ENCODE data around the gene ST6GAL1.

Gene ST6GAL1

GRCh38 chr3:186955898-186956696 lies 25.8 kb downstream of the ST6GAL1 start:
- no peak for TF ChIP-seq CTCF (IDR thresholded peaks at IDR 0.05)

- no peak for TF ChIP-seq CTCF (IDR thresholded peaks at IDR 0.05)
Measured at GRCh38 chr3:186959029-186959624, 28.8 kb downstream of the ST6GAL1 start.

- no peak for TF ChIP-seq CTCF (IDR thresholded peaks at IDR 0.05)
Measured at GRCh38 chr3:186960347-186960746, 30.0 kb downstream of the ST6GAL1 start.

GRCh38 chr3:186962445-186962844 lies 32.1 kb downstream of the ST6GAL1 start:
- no peak for TF ChIP-seq CTCF (IDR thresholded peaks at IDR 0.05)

- no peak for TF ChIP-seq CTCF (IDR thresholded peaks at IDR 0.05)
Measured at GRCh38 chr3:186963636-186964035, 33.3 kb downstream of the ST6GAL1 start.

- TF ChIP-seq CTCF (IDR thresholded peaks at IDR 0.05) = no peak
Measured at GRCh38 chr3:186964071-186964470, 33.7 kb downstream of the ST6GAL1 start.

GRCh38 chr3:186964616-186965015 lies 34.3 kb downstream of the ST6GAL1 start:
- TF ChIP-seq CTCF (IDR thresholded peaks at IDR 0.05) = no peak

All from LNCAP (cell line).